Activated T-cell treated with anti-CD3 and anti-CD28 coated beads, Interleukin-2, amount 50 U/mL, for 24 hours (primary cell): ENCODE data around the gene OR6S1.
A peak's percentile ranks its signal among the peaks of the same experiment; 100 is the strongest.
"Not testable (repeated sequence)": the region's sequence is repeated elsewhere in the genome, so short reads cannot be mapped to it uniquely, and the experiment has no call there.

Experiments used
- DNase-seq: peaks from one replicate; pipeline ENCODE4 v3.0.0-alpha.2; 2020
- H3K27ac Mint-ChIP-seq: 2 replicates; pipeline ENCODE4 v1.8.0; 2020; ENCODE audit warnings: mild to moderate bottlenecking, mixed read lengths
- H3K27me3 Mint-ChIP-seq: 2 replicates; pipeline ENCODE4 v1.8.0; 2020; ENCODE audit warnings: mixed read lengths
- H3K36me3 Mint-ChIP-seq: 2 replicates; pipeline ENCODE4 v1.8.0; 2020; ENCODE audit warnings: low read depth, mixed read lengths
- H3K4me1 Mint-ChIP-seq: 2 replicates; pipeline ENCODE4 v1.8.0; 2020; ENCODE audit warnings: low read depth, mixed read lengths
- H3K4me3 Mint-ChIP-seq: 2 replicates; pipeline ENCODE4 v1.8.0; 2020; ENCODE audit warnings: mild to moderate bottlenecking, moderate library complexity, mixed read lengths
- H3K9me3 Mint-ChIP-seq: 2 replicates; pipeline ENCODE4 v1.8.0; 2020; ENCODE audit warnings: mixed read lengths

OR6S1 gene

GRCh38 chr14:20630340-20631022 lies 11.0 kb downstream of the OR6S1 start:
- Mint-ChIP-seq H3K36me3 (no peaks in the 10 kb centered on the region), H3K4me1 (peaks cover 73% of the 10 kb centered on the region), H3K27ac (peak overlapping the region; percentile 93), H3K27me3 (peaks cover 59% of the 10 kb centered on the region), H3K4me3 (peak overlapping the region; percentile 80), H3K9me3 (peaks cover 6% of the 10 kb centered on the region)
- peak; percentile 65 for DNase-seq

GRCh38 chr14:20628063-20628854 lies 13.2 kb downstream of the OR6S1 start:
- H3K27ac Mint-ChIP-seq: no peak overlapping the region

GRCh38 chr14:20627346-20628027 lies 14.0 kb downstream of the OR6S1 start:
- H3K4me3 Mint-ChIP-seq: no peak overlapping the region
- H3K9me3 Mint-ChIP-seq: no peaks in the 10 kb centered on the region
- H3K27me3 Mint-ChIP-seq: peaks cover 55% of the 10 kb centered on the region
- DNase-seq: no peak
- no peaks in the 10 kb centered on the region for H3K36me3 Mint-ChIP-seq
- H3K27ac Mint-ChIP-seq: no peak overlapping the region
- peaks cover 81% of the 10 kb centered on the region for H3K4me1 Mint-ChIP-seq

More at GRCh38 chr14:20628063-20628854, 13.2 kb downstream of the OR6S1 start:
- DNase-seq: no peak
- no peaks in the 10 kb centered on the region for H3K36me3 Mint-ChIP-seq
- no peak overlapping the region for H3K4me3 Mint-ChIP-seq
- peaks cover 56% of the 10 kb centered on the region for H3K27me3 Mint-ChIP-seq
- H3K9me3 Mint-ChIP-seq: no peaks in the 10 kb centered on the region
- H3K4me1 Mint-ChIP-seq: peaks cover 81% of the 10 kb centered on the region

GRCh38 chr14:20626274-20626673 lies 15.2 kb downstream of the OR6S1 start:
- Mint-ChIP-seq H3K4me3 (peak overlapping the region; percentile 74), H3K9me3 (no peaks in the 10 kb centered on the region), H3K27me3 (peaks cover 55% of the 10 kb centered on the region), H3K36me3 (no peaks in the 10 kb centered on the region), H3K4me1 (peaks cover 74% of the 10 kb centered on the region), H3K27ac (no peak overlapping the region)
- no peak for DNase-seq

GRCh38 chr14:20624495-20625070 lies 16.9 kb downstream of the OR6S1 start:
- Mint-ChIP-seq H3K9me3 (no peaks in the 10 kb centered on the region), H3K36me3 (no peaks in the 10 kb centered on the region), H3K4me1 (peaks cover 61% of the 10 kb centered on the region), H3K4me3 (peak overlapping the region; percentile 74), H3K27ac (peak overlapping the region; percentile 93), H3K27me3 (peaks cover 61% of the 10 kb centered on the region)
- DNase-seq: peak; percentile 58

GRCh38 chr14:20623798-20624197 lies 17.7 kb downstream of the OR6S1 start:
- H3K4me3 Mint-ChIP-seq: peak overlapping the region; percentile 74
- H3K27me3 Mint-ChIP-seq: peaks cover 57% of the 10 kb centered on the region
- H3K36me3 Mint-ChIP-seq: no peaks in the 10 kb centered on the region
- peak overlapping the region; percentile 13 for H3K27ac Mint-ChIP-seq
- peaks cover 58% of the 10 kb centered on the region for H3K4me1 Mint-ChIP-seq
- H3K9me3 Mint-ChIP-seq: no peaks in the 10 kb centered on the region
- DNase-seq: no peak

GRCh38 chr14:20622816-20623291 lies 18.6 kb downstream of the OR6S1 start:
- Mint-ChIP-seq H3K4me1 (peaks cover 55% of the 10 kb centered on the region), H3K27me3 (peaks cover 48% of the 10 kb centered on the region), H3K9me3 (no peaks in the 10 kb centered on the region), H3K36me3 (no peaks in the 10 kb centered on the region), H3K27ac (no peak overlapping the region), H3K4me3 (peak overlapping the region; percentile 49)
- no peak for DNase-seq

- H3K27ac Mint-ChIP-seq: no peak overlapping the region
- H3K4me1 Mint-ChIP-seq: peaks cover 41% of the 10 kb centered on the region
- H3K27me3 Mint-ChIP-seq: peaks cover 39% of the 10 kb centered on the region
- H3K4me3 Mint-ChIP-seq: no peak overlapping the region
- no peaks in the 10 kb centered on the region for H3K36me3 Mint-ChIP-seq
- no peak for DNase-seq
- H3K9me3 Mint-ChIP-seq: no peaks in the 10 kb centered on the region
These were observed 20.6 kb downstream of the OR6S1 start for GRCh38 chr14:20620798-20621478.

- H3K27ac Mint-ChIP-seq, H3K4me3 Mint-ChIP-seq, H3K9me3 Mint-ChIP-seq, H3K36me3 Mint-ChIP-seq, DNase-seq: not testable (repeated sequence)
- peaks cover 28% of the 10 kb centered on the region for H3K27me3 Mint-ChIP-seq
- peaks cover 31% of the 10 kb centered on the region for H3K4me1 Mint-ChIP-seq
These were observed 21.8 kb downstream of the OR6S1 start for GRCh38 chr14:20619688-20620087.

- H3K27me3 Mint-ChIP-seq: peaks cover 19% of the 10 kb centered on the region
- no peak for DNase-seq
- H3K4me3 Mint-ChIP-seq: no peak overlapping the region
- H3K4me1 Mint-ChIP-seq: peaks cover 20% of the 10 kb centered on the region
- no peaks in the 10 kb centered on the region for H3K9me3 Mint-ChIP-seq
- H3K36me3 Mint-ChIP-seq: no peaks in the 10 kb centered on the region
- no peak overlapping the region for H3K27ac Mint-ChIP-seq
These were observed 23.2 kb downstream of the OR6S1 start for GRCh38 chr14:20618271-20618749.

GRCh38 chr14:20617138-20618003 lies 24.1 kb downstream of the OR6S1 start:
- H3K27me3 Mint-ChIP-seq: peaks cover 11% of the 10 kb centered on the region
- no peaks in the 10 kb centered on the region for H3K9me3 Mint-ChIP-seq
- no peak for DNase-seq
- peaks cover 12% of the 10 kb centered on the region for H3K4me1 Mint-ChIP-seq
- no peaks in the 10 kb centered on the region for H3K36me3 Mint-ChIP-seq
- H3K4me3 Mint-ChIP-seq: no peak overlapping the region
- H3K27ac Mint-ChIP-seq: no peak overlapping the region

- Mint-ChIP-seq H3K4me1 (peaks cover 12% of the 10 kb centered on the region), H3K27me3 (peaks cover 4% of the 10 kb centered on the region), H3K4me3 (no peak overlapping the region), H3K27ac (no peak overlapping the region), H3K9me3 (no peaks in the 10 kb centered on the region), H3K36me3 (no peaks in the 10 kb centered on the region)
- DNase-seq: no peak
These were observed 25.5 kb downstream of the OR6S1 start for GRCh38 chr14:20615996-20616395.
